Measurements from ENCODE around the gene MAGEB16.

MAGEB16 gene
- long read RNA-seq = 0 reads

- H3K27me3 ChIP-seq (ENCODE audit: insufficient read depth, poor library complexity, severe bottlenecking) = no peaks in the 10 kb centered on the region
- TF ChIP-seq CTCF (IDR thresholded peaks at IDR 0.05; ENCODE audit: insufficient read depth, low read length) (no peak), GABPA (IDR thresholded peaks at IDR 0.05; ENCODE audit: low read depth) (no peak), POLR2AphosphoS5 (IDR thresholded peaks at IDR 0.05; ENCODE audit: low read depth) (no peak), SPI1 (IDR thresholded peaks at IDR 0.05; ENCODE audit: borderline replicate concordance, low read depth) (no peak), REST (IDR thresholded peaks at IDR 0.05; ENCODE audit: insufficient replicate concordance, low read depth) (no peak)
- no peak for DNase-seq (ENCODE audit: low read depth in 1 of 2, low spot score in 1 of 2)
- no peak within 1 kb of the TSS for H3K4me3 ChIP-seq (replicated peaks; ENCODE audit: insufficient read depth, low read length)
- H3K27ac ChIP-seq (replicated peaks) = no peak within 1 kb of the TSS
These were observed at the start of gene MAGEB16 for GRCh38 chrX:35798042-35798441. TSS of gene MAGEB16 (plus strand) at chrX:35798342. CDS start at chrX:35802197, 3,855 bp downstream.

GRCh38 chrX:35773958-35774564, 24.1 kb upstream of the MAGEB16 start:
- Histone ChIP-seq H3K27me3 (ENCODE audit: insufficient read depth, poor library complexity, severe bottlenecking) (no peaks in the 10 kb centered on the region), H3K4me3 (replicated peaks; ENCODE audit: insufficient read depth, low read length) (no peak overlapping the region), H3K27ac (replicated peaks) (no peak overlapping the region)
- DNase-seq (ENCODE audit: low read depth in 1 of 2, low spot score in 1 of 2) = no peak
- no peak for TF ChIP-seq REST (IDR thresholded peaks at IDR 0.05; ENCODE audit: insufficient replicate concordance, low read depth)
- TF ChIP-seq CTCF (IDR thresholded peaks at IDR 0.05; ENCODE audit: insufficient read depth, low read length) = no peak
- TF ChIP-seq POLR2AphosphoS5 (IDR thresholded peaks at IDR 0.05; ENCODE audit: low read depth) = no peak
- no peak for TF ChIP-seq GABPA (IDR thresholded peaks at IDR 0.05; ENCODE audit: low read depth)
- TF ChIP-seq SPI1 (IDR thresholded peaks at IDR 0.05; ENCODE audit: borderline replicate concordance, low read depth) = no peak

GRCh38 chrX:35785075-35785474, 13.1 kb upstream of the MAGEB16 start:
- Histone ChIP-seq H3K27me3 (ENCODE audit: insufficient read depth, poor library complexity, severe bottlenecking) (no peaks in the 10 kb centered on the region), H3K27ac (replicated peaks) (no peak overlapping the region), H3K4me3 (replicated peaks; ENCODE audit: insufficient read depth, low read length) (no peak overlapping the region)
- DNase-seq (ENCODE audit: low read depth in 1 of 2, low spot score in 1 of 2) = no peak
- TF ChIP-seq REST (IDR thresholded peaks at IDR 0.05; ENCODE audit: insufficient replicate concordance, low read depth) (no peak), SPI1 (IDR thresholded peaks at IDR 0.05; ENCODE audit: borderline replicate concordance, low read depth) (no peak), CTCF (IDR thresholded peaks at IDR 0.05; ENCODE audit: insufficient read depth, low read length) (no peak), GABPA (IDR thresholded peaks at IDR 0.05; ENCODE audit: low read depth) (no peak), POLR2AphosphoS5 (IDR thresholded peaks at IDR 0.05; ENCODE audit: low read depth) (no peak)
